EH (cell line): ENCODE data around the gene UBASH3B.

Experiments
- DNase-seq: peaks from one replicate; pipeline ENCODE4 v3.0.0-alpha.2; 2015; ENCODE audit warnings: low read depth

UBASH3B gene

GRCh38 chr11:122676638-122677037 is 21.1 kb downstream of the UBASH3B start:
- no peak for DNase-seq

GRCh38 chr11:122677256-122677655 is 21.7 kb downstream of the UBASH3B start:
- DNase-seq = no peak

GRCh38 chr11:122678406-122678805 is 22.9 kb downstream of the UBASH3B start:
- DNase-seq = no peak

GRCh38 chr11:122679466-122679865 is 23.9 kb downstream of the UBASH3B start:
- no peak for DNase-seq

GRCh38 chr11:122681070-122681469 is 25.5 kb downstream of the UBASH3B start:
- no peak for DNase-seq

GRCh38 chr11:122681735-122682134 is 26.2 kb downstream of the UBASH3B start:
- DNase-seq = peak; percentile 56

- no peak for DNase-seq
Observed at GRCh38 chr11:122682464-122682863, 26.9 kb downstream of the UBASH3B start.

GRCh38 chr11:122685041-122685440 is 29.5 kb downstream of the UBASH3B start:
- DNase-seq = no peak

- DNase-seq = peak; percentile 40
Observed at GRCh38 chr11:122686111-122686510, 30.6 kb downstream of the UBASH3B start.

- DNase-seq = no peak
Observed at GRCh38 chr11:122690384-122690783, 34.9 kb downstream of the UBASH3B start.

GRCh38 chr11:122690801-122691548 is 35.5 kb downstream of the UBASH3B start:
- peak; percentile 71 for DNase-seq

GRCh38 chr11:122691549-122692150 is 36.1 kb downstream of the UBASH3B start:
- no peak for DNase-seq

GRCh38 chr11:122692444-122692843 is 36.9 kb downstream of the UBASH3B start:
- peak; percentile 34 for DNase-seq

GRCh38 chr11:122695076-122695615 is 39.6 kb downstream of the UBASH3B start:
- DNase-seq = no peak

GRCh38 chr11:122696662-122697061 is 41.1 kb downstream of the UBASH3B start:
- DNase-seq = no peak

- DNase-seq = peak; percentile 57
Observed at GRCh38 chr11:122697636-122698167, 42.2 kb downstream of the UBASH3B start.

GRCh38 chr11:122698392-122698791 is 42.9 kb downstream of the UBASH3B start:
- DNase-seq = no peak

- DNase-seq = no peak
Observed at GRCh38 chr11:122700666-122701065, 45.1 kb downstream of the UBASH3B start.

- DNase-seq = no peak
Observed at GRCh38 chr11:122701143-122701542, 45.6 kb downstream of the UBASH3B start.

- no peak for DNase-seq
Observed at GRCh38 chr11:122703541-122704272, 48.2 kb downstream of the UBASH3B start.

- DNase-seq = no peak
Observed at GRCh38 chr11:122705396-122705795, 49.9 kb downstream of the UBASH3B start.

GRCh38 chr11:122706291-122707088 is 51.0 kb downstream of the UBASH3B start:
- DNase-seq = peak; percentile 90
